ENCODE data around the gene POMT2.

Gene POMT2

GRCh38 chr14:77273796-77274195 lies 46.9 kb downstream of the POMT2 start:
- TF ChIP-seq CTCF (conservative IDR thresholded peaks at IDR 0.05; ENCODE audit: control insufficient read depth, insufficient read depth, low read depth, low read length), result no peak
- H3K4me3 ChIP-seq (ENCODE audit: control insufficient read depth, low read depth, low read length), result no peak overlapping the region
- no peak for DNase-seq (ENCODE audit: low read depth)

- TF ChIP-seq CTCF (conservative IDR thresholded peaks at IDR 0.05; ENCODE audit: control insufficient read depth, insufficient read depth, low read depth, low read length), result no peak
- no peak for DNase-seq (ENCODE audit: low read depth)
- H3K4me3 ChIP-seq (ENCODE audit: control insufficient read depth, low read depth, low read length), result no peak overlapping the region
Observed at GRCh38 chr14:77272261-77272660, 48.4 kb downstream of the POMT2 start.

- DNase-seq (ENCODE audit: low read depth), result no peak
- TF ChIP-seq CTCF (conservative IDR thresholded peaks at IDR 0.05; ENCODE audit: control insufficient read depth, insufficient read depth, low read depth, low read length), result no peak
- no peak within 1 kb of the TSS for H3K4me3 ChIP-seq (ENCODE audit: control insufficient read depth, low read depth, low read length)
Observed at GRCh38 chr14:77271113-77271710, 49.5 kb downstream of the POMT2 start, which contains the start of gene NGB. Gene NGB (minus strand): TSS chr14:77271206. CDS start chr14:77270937, 269 bp downstream.

- H3K4me3 ChIP-seq (ENCODE audit: control insufficient read depth, low read depth, low read length), result no peak overlapping the region
- TF ChIP-seq CTCF (conservative IDR thresholded peaks at IDR 0.05; ENCODE audit: control insufficient read depth, insufficient read depth, low read depth, low read length), result no peak
- DNase-seq (ENCODE audit: low read depth), result no peak
Observed at GRCh38 chr14:77270361-77271112, 50.1 kb downstream of the POMT2 start.

GRCh38 chr14:77268989-77269600 lies 51.6 kb downstream of the POMT2 start:
- no peak overlapping the region for H3K4me3 ChIP-seq (ENCODE audit: control insufficient read depth, low read depth, low read length)
- no peak for TF ChIP-seq CTCF (conservative IDR thresholded peaks at IDR 0.05; ENCODE audit: control insufficient read depth, insufficient read depth, low read depth, low read length)
- DNase-seq (ENCODE audit: low read depth), result no peak

GRCh38 chr14:77267937-77268699 lies 52.6 kb downstream of the POMT2 start:
- no peak for TF ChIP-seq CTCF (conservative IDR thresholded peaks at IDR 0.05; ENCODE audit: control insufficient read depth, insufficient read depth, low read depth, low read length)
- no peak overlapping the region for H3K4me3 ChIP-seq (ENCODE audit: control insufficient read depth, low read depth, low read length)
- no peak for DNase-seq (ENCODE audit: low read depth)
